ENCODE results near the gene AVPR2. TPM values are rescaled to one million over a fixed set of nuclear protein-coding genes. Genes with fewer than 3 reads are reported as not detected.

The AVPR2 gene
- total and polyA plus RNA-seq, 10 of the 15 experiments (the other 5 are each of a cell fraction or from before 2014, with no cell fraction given): 0.12 to 0.37 TPM; not detected in 8

- DNase-seq (ENCODE audit: low read depth, low spot score) (no peak), ATAC-seq (peak; percentile 95), FAIRE-seq (peak; percentile 91)
- POLR2A ChIA-PET: interaction anchor here (0.6 to 1.0 kb wide), 2 partner anchors 20 to 61 kb away, joined by 4 read pairs; no protein-coding TSS in a partner anchor
- Histone ChIP-seq H3K79me2 (ENCODE audit: control insufficient read depth, insufficient read depth, low read length) (no peaks in the 10 kb centered on the region), H3K9me3 (replicated peaks; ENCODE audit: control insufficient read depth, insufficient read depth, low read length) (no peaks in the 10 kb centered on the region), H3K4me3 (no peak overlapping the region), H3K4me2 (ENCODE audit: control insufficient read depth, insufficient read depth) (no peak overlapping the region), H3K4me1 (ENCODE audit: control insufficient read depth, insufficient read depth, low read length) (no peaks in the 10 kb centered on the region), H3K9ac (ENCODE audit: control insufficient read depth, insufficient read depth, low read length) (no peak overlapping the region), H3K36me3 (ENCODE audit: control insufficient read depth in 2 of 2, insufficient read depth in 2 of 2, low read length in 1 of 2) (peaks cover 0 to 26% of the 10 kb centered on the region in 2 experiments; a peak in 3 of 4 replicates), H2AFZ (ENCODE audit: control insufficient read depth, low read depth, low read length) (no peak overlapping the region), H4K20me1 (ENCODE audit: control insufficient read depth, insufficient read depth) (no peaks in the 10 kb centered on the region), H3K27ac (ENCODE audit: control insufficient read depth, insufficient read depth) (no peak overlapping the region), H3K27me3 (replicated peaks in 1 of 2; ENCODE audit: control insufficient read depth in 2 of 2, insufficient read depth in 2 of 2, low read length in 1 of 2) (no peaks in the 10 kb centered on the region)
- in situ Hi-C loops (cut with MboI): no loop called here
- RAD21 ChIA-PET (ENCODE audit: unreplicated experiment): interaction anchor here (0.6 to 4.6 kb wide), 11 partner anchors 12 to 192 kb away, joined by 3 to 59 read pairs (median 3); partner anchors contain the start of genes ARHGAP4, NAA10 and TMEM187
- intact Hi-C loops (cut with micrococcal nuclease; ENCODE audit: unreplicated experiment): loop anchor here (1.0 to 5.0 kb wide), 3 partner anchors 23 to 990 kb away; partner anchors contain the start of gene PLXNB3
- SMC1A ChIA-PET (ENCODE audit: uncharacterized antibody, unreplicated experiment): interaction anchor here (0.6 to 6.5 kb wide), 9 partner anchors 14 to 193 kb away, joined by 3 to 61 read pairs (median 3); partner anchors contain the start of gene ARHGAP4
- 39% methylated on average over 19 of the region's 19 CpGs for WGBS (ENCODE audit: insufficient coverage, insufficient replicate concordance, low lambda C conversion rate, missing lambda C conversion rate)
- BruUV-seq (replicated peaks): no TSS peak
- CTCF ChIA-PET: interaction anchor here (0.6 to 8.7 kb wide), 33 partner anchors 13 to 191 kb away, joined by 3 to 172 read pairs (median 4); partner anchors contain the start of genes ARHGAP4, HCFC1, IDH3G and NAA10
- TF ChIP-seq ASH2L (IDR thresholded peaks at IDR 0.05; ENCODE audit: borderline replicate concordance, low read depth): no peak
- 0 out of 2 replicates have a peak, but pooled peaks have one; percentile 26 for TF ChIP-seq ZBTB4 (CRISPR knock-in tag; IDR thresholded peaks at IDR 0.05)
- no peak for TF ChIP-seq SIN3A (IDR thresholded peaks at IDR 0.05; ENCODE audit: low read depth, low read length)
- peak; percentile 62 for TF ChIP-seq RAD21 (IDR thresholded peaks at IDR 0.05; ENCODE audit: insufficient read depth, low read depth, low read length)
- no peak for TF ChIP-seq FOS (IDR thresholded peaks at IDR 0.05; ENCODE audit: borderline replicate concordance, extremely low read depth, insufficient read length)
- 0 out of 2 replicates have a peak, but pooled peaks have one; percentile 7 for TF ChIP-seq RUNX3 (IDR thresholded peaks at IDR 0.05; ENCODE audit: low read length)
- TF ChIP-seq RELA (IDR thresholded peaks at IDR 0.05; ENCODE audit: borderline replicate concordance, partially characterized antibody): no peak
- peak; percentile 37; the same call in 1 of the 2 replicates for TF ChIP-seq POLR2AphosphoS5 (IDR thresholded peaks at IDR 0.05; ENCODE audit: low read length)
- 0 out of 2 replicates have a peak, but pooled peaks have one; percentile 42 for TF ChIP-seq E2F4 (IDR thresholded peaks at IDR 0.05; ENCODE audit: low read depth, low read length)
- TF ChIP-seq, protein P1, sequence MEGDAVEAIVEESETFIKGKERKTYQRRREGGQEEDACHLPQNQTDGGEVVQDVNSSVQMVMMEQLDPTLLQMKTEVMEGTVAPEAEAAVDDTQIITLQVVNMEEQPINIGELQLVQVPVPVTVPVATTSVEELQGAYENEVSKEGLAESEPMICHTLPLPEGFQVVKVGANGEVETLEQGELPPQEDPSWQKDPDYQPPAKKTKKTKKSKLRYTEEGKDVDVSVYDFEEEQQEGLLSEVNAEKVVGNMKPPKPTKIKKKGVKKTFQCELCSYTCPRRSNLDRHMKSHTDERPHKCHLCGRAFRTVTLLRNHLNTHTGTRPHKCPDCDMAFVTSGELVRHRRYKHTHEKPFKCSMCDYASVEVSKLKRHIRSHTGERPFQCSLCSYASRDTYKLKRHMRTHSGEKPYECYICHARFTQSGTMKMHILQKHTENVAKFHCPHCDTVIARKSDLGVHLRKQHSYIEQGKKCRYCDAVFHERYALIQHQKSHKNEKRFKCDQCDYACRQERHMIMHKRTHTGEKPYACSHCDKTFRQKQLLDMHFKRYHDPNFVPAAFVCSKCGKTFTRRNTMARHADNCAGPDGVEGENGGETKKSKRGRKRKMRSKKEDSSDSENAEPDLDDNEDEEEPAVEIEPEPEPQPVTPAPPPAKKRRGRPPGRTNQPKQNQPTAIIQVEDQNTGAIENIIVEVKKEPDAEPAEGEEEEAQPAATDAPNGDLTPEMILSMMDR (IDR thresholded peaks at IDR 0.05 in 2 of 3, conservative IDR thresholded peaks at IDR 0.05 in 1 of 3; ENCODE audit: control insufficient read depth in 2 of 3, extremely low read depth in 1 of 3, insufficient read depth in 1 of 3, low read depth in 3 of 3, low read length in 3 of 3): peak; percentile 95 to 97 (median 97); a peak in 5 of 6 replicates
- no peak for TF ChIP-seq CREB1 (IDR thresholded peaks at IDR 0.05; ENCODE audit: low read depth)
- TF ChIP-seq NBN (IDR thresholded peaks at IDR 0.05): 0 out of 2 replicates have a peak, but pooled peaks have one; percentile 18
- TF ChIP-seq PAX5 (IDR thresholded peaks at IDR 0.05; ENCODE audit: borderline replicate concordance, low read depth, low read length): no peak
- TF ChIP-seq ZNF24 (IDR thresholded peaks at IDR 0.05): no peak
- peak; percentile 42; the same call in 1 of the 2 replicates for TF ChIP-seq FOXM1 (IDR thresholded peaks at IDR 0.05; ENCODE audit: low read depth, low read length)
- peak; percentile 82 for TF ChIP-seq SMC3 (IDR thresholded peaks at IDR 0.05; ENCODE audit: borderline replicate concordance, low read length)
- TF ChIP-seq RB1 (IDR thresholded peaks at IDR 0.05; ENCODE audit: borderline replicate concordance): peak; percentile 87; the same call in 1 of the 2 replicates
Observed at GRCh38 chrX:153947009-153947769, 42.7 kb downstream of the AVPR2 start.
